HG03354 (cell line): ENCODE results near the gene SAP30L.
A peak's percentile ranks its signal among the peaks of the same experiment; 100 is the strongest.

Experiments used
- ATAC-seq: cut with Tn5 transposase; IDR thresholded peaks from one replicate; pipeline ENCODE4 v1.9.1; 2021; ENCODE audit warnings: mild to moderate bottlenecking; ENCODE audit not compliant: unreplicated experiment, poor library complexity, severe bottlenecking

SAP30L gene

DNA sequence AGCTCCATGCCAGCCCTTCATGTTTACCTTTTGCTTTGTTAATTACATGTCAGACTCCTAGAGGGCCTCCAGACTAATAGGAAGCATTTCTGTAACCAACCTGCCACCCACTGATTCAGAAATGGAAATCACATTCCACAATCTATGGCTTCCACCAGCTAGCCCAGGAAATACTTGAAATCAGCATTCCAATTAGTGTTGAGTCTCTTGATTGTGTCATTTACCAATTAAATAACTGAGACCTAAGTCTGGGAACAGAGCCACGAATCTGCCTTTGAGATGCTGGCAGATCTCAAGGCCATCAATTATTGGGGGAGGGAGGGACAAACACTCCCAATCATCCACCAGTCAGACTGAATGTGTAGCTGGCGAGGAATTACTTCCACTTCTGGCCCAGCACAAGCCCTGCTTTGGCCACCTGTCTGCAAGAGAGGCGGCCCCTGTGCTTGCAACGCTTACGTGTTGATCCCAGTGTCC is 27.4 kb upstream of the SAP30L start:
- ATAC-seq: no peak

DNA sequence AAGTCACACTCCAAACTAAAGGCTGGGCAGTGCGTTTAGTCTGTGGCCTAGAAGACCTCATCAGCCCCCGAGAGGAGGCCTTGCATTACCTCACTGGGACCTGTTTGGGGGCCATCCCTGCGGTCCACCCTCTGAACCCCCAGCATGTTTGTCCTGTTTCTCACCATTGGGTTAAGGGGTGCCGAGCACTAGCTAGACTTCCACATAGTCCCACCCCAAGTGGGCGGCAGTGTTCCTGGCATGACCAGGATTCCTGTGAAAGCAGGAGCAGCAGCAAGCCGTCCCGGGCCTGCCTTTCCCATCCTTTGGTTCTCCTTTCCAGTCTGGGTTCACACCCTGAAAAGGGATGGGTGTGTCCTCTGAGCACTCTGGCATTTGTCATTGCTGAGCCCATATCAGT is 26.6 kb upstream of the SAP30L start:
- no peak for ATAC-seq

DNA sequence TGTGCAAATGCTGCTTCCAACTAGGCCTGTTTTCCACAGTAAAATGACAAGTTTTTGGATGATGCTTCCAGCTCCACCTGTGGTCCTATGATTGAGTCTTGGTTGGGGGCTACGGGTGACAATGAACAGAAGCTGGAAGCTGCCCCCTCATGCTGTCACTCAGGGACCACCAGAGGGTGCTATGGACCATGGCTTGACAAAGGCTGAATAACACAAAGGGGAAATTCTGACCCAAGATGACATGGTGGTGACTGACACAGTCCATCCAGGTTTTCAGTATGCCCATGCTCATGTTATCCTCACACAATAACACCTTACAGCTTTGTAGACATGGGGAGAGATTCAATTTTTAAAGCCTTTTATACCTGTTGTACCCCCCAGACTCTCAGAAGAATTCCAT is 23.9 kb upstream of the SAP30L start:
- no peak for ATAC-seq

DNA sequence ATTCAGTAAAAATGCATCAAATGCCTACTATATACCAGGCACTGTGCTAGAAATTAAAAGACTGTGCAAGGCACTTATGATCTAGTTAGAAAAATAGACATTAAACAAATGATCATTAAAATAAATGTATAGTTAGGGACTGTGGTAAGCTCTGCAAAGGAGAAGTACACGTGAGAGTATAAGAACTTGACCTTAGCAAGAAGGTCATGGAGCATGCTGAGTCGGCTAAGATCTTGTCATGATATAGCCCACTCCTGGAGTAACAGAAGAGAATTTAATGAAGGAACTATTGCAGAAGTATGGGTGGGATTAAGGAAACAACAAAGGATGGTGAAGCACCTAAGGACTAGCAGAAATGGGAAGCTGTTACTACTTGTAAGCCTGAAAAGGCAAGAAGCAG is 23.5 kb upstream of the SAP30L start:
- no peak for ATAC-seq

DNA sequence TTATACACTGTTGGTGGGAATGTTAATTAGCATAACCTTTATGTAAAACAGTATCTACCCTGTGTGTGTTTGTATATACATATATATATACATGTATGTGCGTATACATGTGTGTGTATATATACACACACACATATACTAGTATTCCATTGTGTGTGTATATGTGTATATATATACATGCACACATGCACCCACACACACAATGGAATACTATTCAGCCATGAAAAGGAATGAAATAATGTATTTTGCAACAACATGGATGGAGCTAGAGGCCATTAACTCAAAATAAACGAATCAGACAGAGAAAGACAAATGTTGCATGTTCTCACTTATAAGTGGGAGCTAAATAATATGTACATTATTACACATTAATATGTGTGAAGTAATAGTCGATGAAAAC is 17.6 kb upstream of the SAP30L start:
- ATAC-seq: no peak

DNA sequence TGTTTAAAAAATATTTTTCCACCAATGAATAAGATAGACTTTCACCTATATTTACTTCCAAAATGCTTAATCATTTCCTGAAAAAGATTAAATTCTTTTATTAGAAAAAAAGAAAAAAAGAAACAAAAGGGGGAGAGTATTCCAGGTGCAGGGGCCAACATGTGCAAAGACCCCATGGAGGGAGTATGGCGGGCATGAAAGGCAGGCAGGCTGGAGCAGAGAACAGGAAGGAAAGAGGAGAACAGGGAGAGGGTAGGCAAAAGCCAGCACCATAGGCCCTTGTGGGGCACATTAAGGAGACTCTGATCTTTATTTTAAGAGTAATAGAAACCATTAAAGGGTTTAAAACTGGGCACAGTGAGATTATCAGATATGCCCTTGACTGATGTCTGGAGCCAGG is 16.5 kb upstream of the SAP30L start:
- ATAC-seq: no peak

DNA sequence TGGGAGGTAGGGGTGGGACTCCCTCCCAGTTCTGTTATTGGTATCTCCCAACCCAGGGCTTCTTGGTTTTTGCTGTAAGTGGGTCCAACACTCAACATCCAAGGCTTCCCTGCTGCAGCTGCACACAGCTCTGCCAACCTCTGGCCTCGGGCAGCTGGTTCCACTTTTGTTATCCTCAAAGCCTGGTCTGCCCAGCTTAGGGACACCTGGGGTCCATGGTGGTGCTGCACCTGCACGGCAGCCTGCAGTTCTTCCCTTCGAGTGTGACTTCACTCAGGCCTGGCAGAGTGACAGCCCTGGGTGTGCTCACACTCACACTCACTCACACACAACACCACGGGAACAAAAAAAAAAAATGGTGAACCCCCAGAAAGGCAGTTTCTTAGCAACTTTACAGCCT is 15.3 kb upstream of the SAP30L start:
- ATAC-seq: no peak

DNA sequence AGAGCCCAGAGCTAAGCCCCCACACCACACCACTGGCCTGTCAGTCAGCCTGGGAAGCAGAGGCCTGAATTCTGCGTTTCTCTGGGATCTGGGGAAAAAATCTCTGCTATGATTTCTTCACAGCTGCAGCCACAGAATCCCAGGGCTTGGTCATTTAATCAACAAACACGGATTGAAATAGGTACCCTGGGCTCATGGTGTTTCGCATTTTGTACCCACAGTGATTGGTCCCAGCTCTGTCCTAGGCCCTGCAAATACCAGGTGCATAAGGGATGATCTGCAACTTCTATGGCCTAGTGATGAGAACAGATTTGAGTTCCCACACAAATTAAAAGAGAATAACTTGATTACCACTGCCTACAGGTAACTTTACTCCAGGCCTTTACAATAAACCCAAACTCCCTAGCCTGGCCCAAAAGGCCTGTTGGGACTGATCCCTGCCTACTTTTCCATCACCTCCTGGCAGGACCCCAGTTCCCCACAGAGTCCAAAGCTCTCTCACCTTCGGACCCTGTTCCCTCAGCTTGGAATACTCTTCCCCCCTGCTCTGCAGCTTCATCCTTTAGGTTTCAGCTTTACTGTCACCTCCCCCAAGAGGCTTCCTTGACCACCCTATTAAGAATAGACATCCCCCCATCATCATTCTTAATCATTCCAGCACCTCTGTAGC is 14.7 kb upstream of the SAP30L start:
- no peak for ATAC-seq

DNA sequence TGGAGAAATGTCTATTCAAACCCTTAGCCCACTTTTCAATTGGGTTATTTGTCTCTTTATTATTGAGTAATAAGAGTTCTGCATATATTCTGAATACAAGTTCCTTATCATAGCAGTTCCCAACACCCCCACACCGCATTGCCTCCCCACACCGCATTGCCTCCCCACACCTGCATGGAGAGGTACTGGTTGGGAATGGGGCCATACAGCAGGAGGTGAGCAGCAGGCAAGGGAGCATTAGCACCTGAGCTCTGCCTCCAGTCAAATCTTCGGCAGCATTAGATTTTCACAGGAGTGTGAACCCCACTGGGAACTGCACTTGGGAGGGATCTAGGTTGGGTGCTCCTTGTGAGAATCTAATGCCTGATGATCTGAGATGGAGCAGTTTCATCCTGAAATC is 10.6 kb upstream of the SAP30L start:
- ATAC-seq: no peak

DNA sequence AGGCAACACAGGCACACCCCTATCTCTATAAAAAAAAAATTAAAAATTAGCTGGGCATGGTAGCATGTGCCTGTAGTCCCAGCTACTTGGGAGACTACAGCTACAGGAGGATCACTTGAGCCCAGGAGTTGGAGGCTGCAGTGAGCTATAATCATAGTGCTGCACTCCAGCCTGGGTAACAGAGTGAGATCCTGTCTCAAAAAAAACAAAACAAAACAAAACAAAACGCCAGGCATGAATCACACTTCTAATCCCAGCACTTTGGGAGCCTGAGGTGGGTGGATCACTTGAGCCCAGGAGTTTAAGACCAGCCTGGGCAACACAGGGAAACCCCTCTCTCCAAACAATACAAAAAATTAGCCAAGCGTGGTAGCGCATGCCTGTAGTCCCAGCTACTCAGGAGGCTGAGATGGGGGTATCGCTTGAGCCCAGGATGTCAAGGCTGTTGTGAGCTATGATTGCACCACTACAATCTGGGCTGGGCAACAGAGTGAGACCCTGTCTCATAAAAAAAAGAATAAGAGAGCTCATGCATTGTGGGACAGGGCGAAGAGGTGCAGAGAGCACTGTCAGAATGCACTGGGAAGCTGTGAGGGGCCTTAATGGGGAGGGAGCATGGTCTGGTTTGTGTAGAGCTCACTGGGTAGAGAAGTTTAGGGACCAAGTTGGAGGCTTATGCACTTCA is 8.4 kb upstream of the SAP30L start:
- ATAC-seq: no peak

DNA sequence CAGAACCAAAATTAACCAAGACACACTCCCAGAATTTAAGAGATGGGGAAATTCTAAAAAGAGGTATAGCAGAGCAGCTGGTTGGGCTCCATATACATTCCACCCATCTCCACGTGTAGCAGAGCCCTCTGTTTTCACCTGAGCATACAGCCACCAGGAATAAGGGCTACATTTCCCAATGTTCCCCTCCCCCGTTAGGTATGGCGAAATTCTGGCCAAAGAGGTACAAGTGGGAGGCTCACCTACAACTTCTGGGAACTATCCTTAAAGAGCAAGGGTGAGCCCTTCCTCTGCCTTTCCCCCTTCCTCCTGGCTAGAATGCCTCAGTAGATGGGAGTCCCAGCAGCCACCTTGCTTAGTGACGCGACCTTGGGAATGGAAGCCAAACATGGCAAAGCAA is 5.3 kb upstream of the SAP30L start:
- ATAC-seq: no peak

DNA sequence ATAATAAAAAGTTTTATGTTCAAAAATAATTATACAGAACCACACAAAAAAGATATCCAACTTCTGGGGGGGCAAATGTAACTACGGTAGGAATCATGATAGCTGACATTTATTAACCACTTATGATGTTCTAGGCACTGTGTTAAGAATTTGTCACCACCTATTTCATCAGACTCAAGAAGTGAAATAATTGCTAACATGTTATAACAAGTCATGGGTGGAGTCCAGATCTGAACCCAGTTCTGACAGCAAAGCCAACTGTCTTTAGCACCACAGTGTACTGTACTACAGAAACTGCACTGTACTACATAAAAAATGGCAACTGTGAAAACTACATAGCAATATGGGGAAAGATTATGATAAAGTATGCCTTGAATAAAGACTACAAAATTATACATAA is 3.0 kb upstream of the SAP30L start:
- no peak for ATAC-seq

DNA sequence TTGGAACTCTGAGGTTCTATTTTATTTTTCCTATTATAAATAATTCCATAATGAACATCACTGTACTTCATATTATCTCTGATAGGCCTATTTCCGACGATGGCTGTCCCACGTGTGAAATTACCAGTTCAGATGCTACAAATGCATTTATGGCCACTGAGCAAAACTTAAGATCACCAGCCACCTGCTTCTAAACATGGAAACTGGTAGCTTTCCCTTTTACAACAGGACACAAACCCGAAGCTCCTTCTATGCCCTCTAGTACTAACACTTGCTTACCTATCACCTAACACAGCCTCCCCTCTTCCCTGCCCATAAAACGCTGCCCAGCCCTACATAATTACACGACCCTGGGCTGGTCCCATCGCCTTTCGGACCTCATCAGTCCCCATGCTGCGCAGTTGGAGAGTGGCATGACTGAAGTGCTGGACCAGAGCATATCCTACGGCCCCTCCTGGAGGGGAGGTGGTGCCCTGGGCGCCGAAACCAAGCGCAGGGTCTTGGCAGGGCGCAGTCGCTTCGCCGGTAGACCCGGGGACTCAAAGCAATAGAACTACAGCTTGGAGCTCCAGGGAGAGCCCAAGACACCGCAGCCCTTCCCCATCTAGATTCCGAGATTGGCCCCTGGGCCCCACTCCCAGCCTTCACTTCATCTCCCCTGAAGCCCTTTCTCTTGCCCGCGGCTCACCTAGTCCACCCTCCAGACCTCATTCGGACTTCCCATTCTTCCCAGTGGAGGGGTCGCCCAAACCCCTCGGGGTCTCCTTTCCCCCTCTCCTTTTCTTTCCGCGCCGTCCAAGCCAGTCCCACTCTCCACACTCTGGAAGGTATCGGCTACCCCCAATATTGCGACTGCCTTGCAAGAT is 1.0 kb upstream of the SAP30L start:
- ATAC-seq: peak; percentile 17

DNA sequence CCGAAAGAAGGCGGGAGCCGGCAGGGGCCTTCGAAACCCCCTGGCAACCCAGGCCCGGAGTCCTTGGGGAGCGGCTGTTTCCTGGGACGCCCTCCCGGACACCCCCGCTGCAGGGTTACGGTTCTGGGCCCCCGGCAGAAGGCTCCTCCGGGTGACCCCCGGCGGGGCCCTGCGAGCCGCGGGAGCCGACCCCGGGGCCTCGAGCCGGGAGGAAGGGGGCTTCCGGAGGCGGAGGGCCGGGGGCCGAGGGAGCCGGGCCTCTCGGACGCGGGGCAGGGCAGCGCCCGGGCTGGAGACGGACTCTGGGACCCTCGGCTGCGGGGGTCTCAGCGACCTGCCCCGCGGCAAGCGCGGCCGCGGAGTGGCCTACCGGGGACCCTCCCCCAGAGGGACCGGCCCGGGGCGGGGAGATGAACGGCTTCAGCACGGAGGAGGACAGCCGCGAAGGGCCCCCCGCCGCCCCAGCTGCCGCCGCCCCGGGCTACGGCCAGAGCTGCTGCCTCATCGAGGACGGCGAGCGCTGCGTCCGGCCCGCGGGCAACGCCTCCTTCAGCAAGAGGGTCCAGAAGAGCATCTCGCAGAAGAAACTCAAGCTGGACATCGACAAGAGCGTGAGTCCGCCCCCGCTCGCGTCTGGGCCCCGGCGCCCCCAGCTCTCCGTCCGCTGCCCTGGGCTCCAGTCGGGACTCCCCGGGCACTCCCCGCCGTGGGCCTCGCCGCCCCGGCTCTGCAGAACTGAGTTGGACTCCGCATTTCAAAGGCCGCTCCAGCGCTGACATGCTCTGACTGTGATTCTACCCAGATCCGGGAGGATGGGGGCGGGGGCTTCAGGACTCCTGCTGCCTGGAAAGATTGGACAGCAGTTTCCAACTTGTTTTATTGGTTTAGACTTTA is 645 bp downstream of the SAP30L start:
- ATAC-seq: peak; percentile 27

DNA sequence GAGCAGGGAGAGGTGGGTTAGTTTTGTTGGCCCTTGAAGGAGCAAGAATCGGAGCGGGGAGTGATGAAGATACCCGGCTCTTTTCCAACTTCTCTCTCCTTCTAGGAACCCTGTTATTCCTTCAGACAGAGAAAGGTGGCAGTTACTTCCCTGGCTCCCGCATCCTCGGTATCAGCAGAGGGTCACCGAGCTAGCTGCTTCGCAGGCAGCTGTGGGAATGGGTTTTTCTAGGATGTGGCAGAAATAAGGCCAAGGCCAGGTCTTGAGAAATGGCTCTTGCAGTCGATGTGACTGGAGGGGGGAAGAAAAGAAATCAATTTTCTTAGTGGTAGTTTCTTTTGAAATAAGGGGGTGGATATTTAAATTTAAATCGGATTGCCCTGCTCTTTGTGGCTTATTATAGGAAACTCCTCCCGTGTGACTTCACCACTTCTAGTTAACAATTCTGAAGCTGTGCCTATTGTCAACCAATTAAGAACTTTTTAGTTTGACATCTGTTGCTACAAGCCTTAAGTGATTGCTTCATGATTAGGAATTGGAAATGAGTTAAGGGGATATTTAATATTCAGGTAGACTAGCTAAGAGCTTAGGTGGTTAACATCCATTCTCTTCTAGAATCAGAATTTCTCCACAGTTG is 1.4 kb downstream of the SAP30L start:
- no peak for ATAC-seq

DNA sequence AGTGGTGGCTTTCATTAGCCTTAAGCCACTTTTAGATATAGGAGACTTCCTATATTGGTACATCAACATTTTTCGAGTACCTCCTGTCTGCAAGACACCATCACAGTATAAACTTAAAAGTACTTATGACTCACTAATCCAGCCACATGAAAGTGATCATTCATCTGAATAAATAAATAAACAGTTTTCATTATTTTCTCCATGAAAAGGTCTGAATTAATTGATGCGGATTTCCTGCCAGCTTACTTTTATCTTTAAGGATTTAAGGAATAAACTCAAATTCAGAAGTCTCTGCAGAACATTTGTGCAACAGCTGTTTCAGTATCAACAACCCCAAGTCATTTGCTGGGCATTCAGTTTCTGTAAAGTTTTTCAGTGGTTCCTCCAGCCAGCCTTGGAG is 4.0 kb downstream of the SAP30L start:
- ATAC-seq: no peak

DNA sequence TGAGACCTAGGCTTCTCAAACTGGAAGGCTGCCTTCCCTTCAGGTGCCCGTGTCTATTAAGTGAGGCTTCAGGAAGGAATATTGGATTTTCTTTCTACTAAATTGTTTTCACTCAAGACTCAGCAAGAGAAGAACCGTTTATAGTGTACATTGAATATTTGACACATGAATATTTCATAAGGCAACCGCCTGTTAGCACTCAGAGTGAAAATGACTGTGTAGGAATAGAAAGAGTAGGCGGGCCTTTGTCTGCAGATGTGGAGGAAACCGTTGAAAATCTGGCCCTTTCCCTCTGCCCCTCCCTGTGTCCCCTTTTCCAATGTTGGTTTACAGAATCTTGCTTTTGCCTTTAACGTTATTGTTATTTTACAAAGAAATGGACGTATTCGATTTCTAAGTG is 6.2 kb downstream of the SAP30L start:
- no peak for ATAC-seq

DNA sequence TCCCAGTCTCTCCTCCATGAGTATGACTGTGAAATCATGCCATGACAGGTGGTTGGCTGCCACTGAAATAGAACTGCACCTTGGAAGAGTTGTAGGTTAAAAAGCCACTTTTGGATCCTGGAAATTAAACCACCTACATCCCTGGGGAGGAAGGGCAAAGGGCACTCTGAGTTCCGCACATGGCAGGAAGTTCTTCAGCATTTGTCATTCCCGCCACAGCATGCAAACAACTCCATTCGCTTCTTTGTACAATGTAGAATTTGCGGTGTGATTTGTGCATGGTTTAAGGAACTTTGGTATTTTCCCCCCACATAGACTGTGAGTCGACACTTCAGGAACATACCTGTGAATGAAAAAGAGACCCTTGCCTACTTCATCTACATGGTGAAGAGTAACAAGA is 9.8 kb downstream of the SAP30L start:
- ATAC-seq: no peak

DNA sequence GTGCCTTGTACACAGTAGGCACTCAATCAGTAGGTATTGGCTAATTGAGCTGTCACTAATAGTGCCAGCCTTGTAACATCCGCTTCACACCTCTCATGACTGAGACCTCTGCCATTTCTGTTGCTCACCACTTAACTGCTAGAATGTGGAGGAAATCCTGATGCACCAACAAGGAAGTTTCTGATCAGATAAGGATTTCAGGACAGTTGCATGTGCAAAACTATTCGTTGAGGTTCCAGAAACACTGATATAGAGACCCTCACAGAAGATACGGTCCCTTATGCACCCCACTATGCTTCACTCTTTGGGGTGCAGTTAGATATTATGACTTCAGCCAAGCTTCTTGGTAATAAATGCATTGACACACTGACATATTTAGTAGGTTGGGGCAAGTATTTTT is 10.7 kb downstream of the SAP30L start:
- ATAC-seq: no peak
